HL-60/S4 treated with retinoic acid at 250 ng/mL for 4 days and 3 days (cell line): ENCODE data around the gene DPP10.
"Not testable (repeated sequence)": the region's sequence is repeated elsewhere in the genome, so short reads cannot be mapped to it uniquely, and the experiment has no call there.

Source experiments
- in situ Hi-C: fragments of 300-500 bp; cut with MboI; formaldehyde crosslinking; loops from 2 replicates; pipeline ENCODE4 v1.7.0; 2022; ENCODE audit warnings: low sequenced_read_pairs

The DPP10 gene

DNA sequence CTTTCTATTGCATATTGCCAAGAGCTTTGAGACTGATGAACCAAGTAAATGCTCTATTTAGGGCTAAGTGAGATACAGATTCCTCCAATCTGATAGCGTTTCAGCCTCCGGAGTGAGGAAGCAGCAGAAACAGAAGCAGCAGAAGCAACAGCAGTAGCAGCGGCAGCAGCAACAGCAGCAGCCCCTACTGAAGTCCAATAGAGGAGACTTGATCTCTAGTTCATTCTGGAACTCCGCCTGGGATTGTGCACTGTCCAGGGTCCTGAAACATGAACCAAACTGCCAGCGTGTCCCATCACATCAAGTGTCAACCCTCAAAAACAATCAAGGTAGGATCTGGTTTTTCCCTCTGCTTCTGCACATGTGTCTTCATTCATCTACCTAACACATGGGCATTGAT, at the start of gene DPP10:
DPP10 (plus strand) TSS at position 132 of the 400 bp plus-strand sequence.
- in situ Hi-C loops = no loop called here

DNA sequence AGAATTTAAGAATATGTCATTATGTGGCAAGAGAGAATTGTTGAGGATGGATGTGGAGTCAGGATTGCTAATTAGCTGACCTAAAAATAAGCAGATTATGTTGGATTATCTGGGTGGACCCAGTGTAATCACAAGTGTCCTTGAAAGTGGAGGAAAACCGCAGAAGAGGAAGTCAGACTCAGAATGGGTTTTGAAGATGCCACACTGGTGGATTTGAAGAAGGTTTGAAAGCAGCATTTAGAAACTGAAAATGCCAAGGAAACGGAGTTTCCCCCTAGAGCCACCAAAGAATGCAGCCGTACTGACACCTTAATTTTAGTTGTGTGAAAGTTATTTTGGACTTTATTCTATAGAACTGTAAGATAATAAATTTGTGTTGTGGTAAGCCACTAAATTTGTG, 41.6 kb upstream of the DPP10 start:
- in situ Hi-C loops = no loop called here

DNA sequence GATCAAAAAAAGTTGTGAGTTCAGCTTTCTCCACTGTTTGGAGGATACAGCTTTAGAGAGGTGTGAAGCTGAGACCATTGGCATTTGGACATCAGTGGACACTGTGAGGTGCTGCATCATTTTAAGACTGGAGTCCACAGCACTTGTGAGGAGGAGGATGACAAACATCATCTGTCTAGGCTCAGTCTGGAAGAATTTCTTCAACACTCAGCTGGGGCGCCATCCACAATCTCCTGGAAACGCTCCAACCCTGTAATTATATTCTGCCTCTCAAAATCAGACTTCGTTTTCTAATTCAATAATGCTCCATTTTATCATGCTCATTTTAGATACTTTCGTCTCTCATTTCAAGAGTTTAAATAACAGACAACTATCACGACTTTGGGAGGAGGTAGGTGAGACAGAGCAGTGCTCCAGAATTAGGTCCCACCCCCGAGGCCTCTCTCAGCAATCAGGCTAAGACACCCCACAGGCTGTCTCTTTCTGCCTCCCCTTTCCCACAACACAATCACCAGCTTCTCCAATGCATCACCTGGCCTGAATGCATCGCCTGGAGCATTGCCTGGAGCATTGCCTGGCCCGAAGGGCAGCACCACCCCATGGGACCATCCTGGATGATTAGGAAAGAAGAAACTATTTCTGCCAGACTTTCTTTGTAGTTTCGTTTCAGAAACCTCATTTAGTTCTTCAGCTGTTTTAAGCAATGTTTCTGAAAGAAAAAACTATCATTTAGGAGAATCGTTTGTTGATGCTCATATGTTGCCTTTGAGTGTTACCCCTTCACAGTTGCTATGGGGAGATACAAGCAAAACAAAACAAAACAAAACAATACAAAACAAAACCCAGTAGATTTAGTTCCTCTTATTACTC, 37.0 kb upstream of the DPP10 start:
- in situ Hi-C loops = no loop called here

DNA sequence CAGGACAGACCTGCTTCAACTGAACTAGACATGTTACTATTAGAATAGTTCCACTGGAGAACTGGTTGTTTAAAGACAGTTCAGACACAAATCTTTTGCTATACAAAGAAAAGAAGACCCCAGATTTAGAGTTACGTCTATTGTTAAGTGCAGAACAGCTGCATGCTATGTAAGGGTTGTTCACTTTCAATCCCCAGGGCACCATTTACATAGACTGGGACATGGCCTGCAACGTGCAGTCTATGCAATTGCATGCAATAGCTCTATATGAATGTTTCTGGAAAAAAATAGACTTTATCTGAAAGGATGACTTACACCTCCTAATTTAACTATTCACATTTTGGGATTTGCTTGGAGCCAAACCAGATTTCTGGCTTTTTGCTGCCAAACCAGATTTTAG, 36.1 kb upstream of the DPP10 start:
- in situ Hi-C loops = no loop called here

DNA sequence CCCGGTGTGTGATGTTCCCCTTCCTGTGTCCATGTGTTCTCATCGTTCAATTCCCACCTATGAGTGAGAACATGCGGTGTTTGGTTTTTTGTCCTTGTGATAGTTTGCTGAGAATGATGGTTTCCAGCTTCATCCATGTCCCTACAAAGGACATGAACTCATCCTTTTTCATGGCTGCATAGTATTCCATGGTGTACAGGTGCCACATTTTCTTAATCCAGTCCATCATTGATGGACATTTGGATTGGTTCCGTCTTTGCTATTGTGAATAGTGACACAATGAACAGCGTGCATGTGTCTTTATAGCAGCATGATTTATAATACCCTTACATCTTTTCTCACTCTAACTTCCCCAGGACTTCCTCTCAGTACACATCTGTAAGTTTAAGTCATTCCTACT, 35.1 kb upstream of the DPP10 start:
- in situ Hi-C loops = not testable (repeated sequence)

DNA sequence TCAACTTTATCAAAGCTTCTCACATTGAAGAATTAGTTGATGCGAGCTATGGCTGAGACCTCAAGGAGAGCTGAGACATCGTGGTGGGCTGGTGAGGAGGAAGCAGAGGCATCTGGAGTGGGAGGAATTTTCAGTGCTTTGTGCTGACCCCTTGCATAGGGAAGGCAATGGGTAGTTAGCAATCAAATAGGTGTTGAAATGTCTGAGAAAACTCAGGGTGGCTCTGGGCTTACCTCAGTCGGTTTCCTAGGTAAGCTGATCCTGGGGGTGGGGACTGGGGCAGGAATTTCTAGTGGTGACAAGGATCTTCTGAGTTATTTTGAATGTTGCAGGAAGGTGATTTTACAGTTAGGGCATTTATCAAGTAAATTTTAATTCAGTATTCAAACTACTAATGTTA, 20.7 kb upstream of the DPP10 start:
- in situ Hi-C loops = no loop called here

DNA sequence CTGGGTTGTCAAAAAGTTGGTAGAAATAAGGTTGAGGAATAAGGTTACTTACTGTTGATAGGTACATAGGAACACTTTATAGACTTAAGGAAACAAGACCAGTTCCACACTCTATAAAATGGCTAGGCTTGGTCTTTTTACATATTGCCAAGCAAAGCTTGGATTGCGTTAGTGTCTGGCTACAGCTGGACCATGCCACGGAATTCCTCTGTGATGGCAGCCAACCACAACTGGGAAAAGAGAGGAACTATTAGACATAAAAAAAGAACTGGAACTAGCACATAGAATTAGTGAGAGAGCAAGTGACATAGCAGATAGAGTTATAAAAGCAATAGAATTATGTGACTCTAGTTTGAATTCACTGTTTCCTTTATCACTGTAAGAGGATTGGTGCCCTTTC, 17.7 kb upstream of the DPP10 start:
- in situ Hi-C loops = no loop called here

DNA sequence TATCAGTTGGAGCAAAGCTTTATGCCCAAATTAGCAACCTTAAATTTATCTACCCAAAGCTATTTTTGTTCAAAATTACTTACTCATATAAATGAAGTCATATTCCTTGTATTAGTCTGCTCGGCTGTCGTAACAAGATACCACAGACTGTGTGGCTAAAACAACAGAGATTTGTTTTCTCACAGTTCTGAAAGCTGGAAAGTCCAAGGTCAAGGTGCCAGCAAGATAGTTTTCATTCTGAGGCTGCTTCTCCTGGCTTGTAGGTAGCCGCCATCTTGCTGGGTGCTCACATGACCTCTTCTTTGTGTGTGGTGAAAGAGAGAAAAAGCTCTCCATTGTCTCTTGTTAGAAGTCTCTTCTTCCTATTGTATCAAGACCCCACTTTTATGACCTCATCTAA, 15.7 kb upstream of the DPP10 start:
- in situ Hi-C loops = no loop called here

DNA sequence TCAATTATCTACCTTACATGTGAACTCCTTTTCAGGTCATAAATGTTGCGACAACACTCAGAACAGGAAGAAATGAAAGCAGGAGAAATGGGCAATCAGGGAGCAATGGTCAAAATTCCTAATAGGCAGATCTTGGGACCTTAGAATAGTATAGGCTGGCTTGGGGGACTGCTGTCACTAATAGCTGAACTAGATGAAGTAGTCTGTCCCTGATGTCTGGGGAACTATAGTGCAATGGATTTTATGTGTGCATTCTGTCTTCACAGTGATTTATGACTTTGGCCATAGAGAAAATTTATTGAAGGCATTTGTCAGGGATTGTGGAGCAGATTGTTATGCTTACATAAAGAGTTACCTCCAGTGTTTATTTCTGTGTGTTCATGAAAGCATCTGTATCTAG, 6.1 kb upstream of the DPP10 start:
- in situ Hi-C loops = no loop called here

DNA sequence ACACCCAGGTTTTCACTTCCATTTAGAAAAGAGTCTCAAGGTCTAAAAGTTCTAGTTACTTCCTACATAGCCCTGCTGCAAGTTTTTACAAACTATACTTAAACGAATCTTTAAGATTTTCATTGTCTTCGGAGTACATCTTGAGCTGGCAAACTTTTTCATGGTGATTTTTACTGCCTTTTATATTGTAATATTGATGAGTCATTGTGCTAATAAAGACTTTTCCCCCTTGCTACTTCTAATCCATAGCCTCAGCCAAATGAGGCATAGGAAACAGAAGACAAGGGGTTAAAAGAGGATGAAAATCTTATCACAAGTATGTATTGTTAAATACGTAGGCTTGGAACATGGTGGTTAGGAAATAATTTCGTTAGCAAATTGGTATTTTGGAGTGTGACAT, 4.1 kb downstream of the DPP10 start:
- in situ Hi-C loops = no loop called here

DNA sequence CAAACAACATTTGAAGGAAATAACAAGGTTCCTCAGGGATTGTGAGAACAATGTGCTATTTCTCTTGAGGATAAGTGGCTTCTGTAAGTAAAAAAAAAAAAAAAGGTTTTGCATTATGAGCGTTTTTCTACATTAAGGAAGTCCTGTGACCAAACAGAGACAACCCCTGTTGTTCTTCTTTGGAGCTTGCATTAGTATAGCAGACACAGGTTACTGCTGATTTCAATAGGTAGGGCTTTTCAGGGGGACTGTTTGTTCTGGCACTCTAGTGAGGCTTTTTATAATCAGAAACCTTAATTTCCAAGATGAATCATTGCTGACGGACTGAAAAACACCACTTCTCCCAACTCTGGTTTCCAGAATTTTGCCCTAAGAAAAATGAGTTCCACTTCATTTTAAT, 8.2 kb downstream of the DPP10 start:
- in situ Hi-C loops = no loop called here

DNA sequence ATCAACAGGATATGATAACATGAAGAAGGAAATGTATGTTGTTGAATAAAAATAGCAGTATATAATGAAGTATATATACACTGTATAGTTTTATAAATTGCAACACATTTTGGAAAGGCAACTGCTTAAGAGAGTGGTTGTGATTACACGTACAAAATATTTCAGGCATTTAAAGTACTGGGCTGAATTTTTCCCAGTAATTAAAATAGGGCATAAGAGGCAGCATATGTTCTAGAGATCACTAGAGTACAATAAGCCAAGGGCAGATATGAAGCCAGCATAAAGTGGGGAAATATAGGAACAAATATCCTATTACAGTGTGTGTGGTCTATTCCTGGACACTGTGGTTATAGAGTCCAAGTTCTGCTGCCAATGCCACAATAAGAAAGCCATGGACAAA, 14.1 kb downstream of the DPP10 start:
- in situ Hi-C loops = no loop called here

DNA sequence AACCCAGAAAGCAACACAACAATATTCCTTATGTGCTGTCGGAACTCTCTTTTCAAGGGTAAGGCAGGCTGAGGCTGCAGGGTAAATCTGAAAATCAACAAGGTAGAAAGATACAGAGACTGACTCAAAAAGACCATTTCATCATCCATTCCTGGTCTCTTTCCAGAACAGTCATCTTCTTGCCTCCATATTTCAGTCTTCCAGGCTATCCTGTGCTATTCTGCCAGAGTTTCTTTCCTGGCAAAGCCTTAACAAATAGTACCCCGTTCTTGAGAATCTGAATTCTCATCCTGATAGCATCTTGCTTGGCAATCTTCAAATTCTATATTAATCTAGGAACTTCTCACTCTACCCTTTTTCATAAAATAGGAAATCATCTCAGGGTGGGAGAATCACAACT, 15.5 kb downstream of the DPP10 start:
- in situ Hi-C loops = no loop called here

DNA sequence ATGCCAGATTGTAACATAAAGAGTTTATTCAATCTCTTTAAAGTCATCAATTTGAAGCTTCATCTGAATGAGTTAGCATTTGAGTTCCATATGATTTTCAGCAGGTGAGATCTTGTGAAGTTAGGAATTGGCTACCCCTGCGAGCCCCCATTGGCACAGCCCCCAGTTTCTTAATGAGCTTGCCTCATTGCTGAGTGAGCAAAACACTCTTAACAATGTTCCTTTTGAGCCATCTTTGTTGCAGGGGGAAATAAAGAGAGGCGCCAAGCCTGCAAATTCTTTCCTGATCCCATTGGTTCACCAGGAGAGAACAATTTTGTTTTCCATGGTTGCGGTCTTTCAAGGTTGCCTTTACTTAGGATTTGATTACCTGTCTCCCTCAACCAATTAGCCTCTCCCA, 18.7 kb downstream of the DPP10 start:
- in situ Hi-C loops = no loop called here

DNA sequence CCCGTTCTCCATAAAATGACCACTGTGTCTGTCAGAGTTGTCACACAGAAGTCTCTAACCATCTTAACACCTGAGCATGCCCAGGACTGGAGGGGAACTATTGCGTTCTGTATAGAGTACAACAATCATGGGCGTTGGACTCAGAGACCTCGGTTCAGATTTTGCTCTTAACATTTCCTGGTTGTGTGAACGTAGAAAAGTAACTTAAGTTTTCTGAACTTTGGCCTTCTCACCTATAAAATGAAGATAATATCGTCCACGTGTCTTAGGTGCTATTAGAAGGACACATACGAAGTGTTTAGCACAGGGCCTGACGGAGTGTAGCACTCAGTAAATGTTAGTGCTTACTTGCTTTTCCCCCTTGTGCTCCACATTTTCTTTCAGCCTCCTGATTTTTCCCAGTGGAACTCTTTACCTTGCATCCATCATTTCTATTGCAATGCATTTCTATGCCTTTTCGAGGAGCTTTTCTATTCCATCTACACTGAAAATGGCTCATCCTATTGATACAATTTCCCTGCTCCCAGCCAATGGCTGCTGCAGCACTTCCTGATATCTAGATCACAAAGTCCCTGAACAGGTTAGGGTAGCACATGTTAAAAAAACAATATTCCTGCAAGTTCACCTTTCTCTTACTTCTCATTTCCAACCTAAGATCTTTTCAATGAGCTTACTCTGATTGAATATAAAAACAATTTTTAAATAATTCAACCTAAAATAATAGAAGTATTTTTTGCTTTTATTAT, 22.7 kb downstream of the DPP10 start:
- in situ Hi-C loops = no loop called here

DNA sequence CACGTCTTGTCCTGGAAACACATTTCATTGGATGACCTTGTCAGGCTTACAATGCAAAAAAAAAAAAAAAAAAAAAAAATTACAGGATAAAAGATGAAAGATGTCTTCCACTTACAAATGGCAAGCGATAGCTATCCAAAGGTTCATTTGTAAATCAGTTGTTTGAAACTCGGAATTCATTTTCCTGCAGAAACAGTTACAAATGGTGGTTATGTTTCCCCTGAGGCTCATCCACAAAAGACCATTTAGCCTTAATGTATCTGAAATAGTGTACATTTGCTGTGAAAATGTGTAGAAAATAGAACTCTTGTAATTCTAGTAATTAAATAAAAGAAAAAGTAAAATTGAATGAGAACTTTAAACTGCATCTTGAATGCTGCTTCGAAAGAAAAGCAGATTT, 25.9 kb downstream of the DPP10 start:
- in situ Hi-C loops = no loop called here

DNA sequence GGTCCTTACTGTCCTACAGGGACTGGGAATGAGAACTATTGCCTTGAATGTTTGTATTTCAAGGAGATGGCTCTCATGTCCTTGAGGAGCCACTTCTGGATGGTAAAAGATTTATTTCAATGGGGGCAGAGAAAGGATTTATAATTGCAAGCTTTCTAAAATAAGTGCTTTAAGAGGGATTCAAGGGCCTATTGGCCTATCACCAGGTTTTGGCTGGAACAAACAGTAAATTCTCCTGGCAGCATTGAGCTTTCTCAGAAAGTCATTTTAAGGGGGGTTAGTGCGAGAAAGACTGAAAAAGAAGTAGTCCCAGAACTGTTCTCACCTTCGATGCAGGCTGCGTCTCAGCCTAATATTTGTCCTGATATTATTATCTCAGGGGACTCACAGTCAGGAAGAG, 29.8 kb downstream of the DPP10 start:
- in situ Hi-C loops = no loop called here

DNA sequence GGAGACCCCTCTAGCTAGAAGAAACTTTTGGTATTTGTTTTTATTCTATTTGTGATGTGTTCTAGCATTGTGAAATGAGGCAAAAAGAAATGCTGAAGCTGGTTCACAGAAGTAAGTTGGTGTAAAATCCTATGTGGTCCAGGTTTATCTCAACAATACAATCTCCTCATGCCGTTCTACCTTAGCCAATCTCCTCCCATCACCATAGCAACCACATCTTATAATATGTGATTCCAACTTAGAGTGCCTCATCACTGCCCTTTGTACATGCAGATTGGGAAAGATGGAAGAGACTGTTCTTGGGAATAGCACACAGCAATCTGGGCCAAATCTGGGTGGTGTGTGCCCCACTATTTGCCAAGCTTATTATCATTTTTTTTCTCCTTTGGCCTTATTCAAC, 30.3 kb downstream of the DPP10 start:
- in situ Hi-C loops = no loop called here

DNA sequence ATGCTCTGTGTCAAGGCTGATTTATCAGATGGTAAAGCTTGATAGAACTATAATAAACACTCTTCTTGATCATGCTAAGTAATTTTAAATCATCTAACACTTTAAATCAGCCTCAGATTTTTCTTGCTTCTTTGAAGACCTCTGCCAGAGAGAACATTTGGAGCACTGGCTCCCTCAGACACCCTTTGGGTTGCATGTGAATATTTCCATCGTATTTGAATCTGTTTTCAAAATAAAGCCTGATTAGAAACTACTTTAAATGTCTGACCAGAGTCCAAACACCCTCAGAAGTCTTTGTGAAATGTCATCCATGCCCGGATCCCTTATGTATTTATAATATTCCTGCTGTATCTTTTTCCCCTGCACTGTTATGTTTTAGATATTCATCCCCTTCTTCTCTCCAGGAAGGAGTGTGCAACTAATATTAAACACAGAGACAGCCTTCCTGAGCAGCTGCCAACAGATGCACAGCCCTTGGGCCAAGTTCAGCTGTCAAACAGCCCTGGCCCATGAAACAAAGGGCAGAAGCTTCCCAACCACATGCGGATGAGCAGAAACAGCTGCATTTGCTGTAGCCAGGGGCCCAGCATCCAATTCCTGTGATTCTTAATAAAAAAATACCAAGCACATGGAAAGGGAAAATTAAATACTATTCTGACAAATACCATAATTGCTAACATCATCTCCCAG, 46.5 kb downstream of the DPP10 start:
- in situ Hi-C loops = no loop called here

DNA sequence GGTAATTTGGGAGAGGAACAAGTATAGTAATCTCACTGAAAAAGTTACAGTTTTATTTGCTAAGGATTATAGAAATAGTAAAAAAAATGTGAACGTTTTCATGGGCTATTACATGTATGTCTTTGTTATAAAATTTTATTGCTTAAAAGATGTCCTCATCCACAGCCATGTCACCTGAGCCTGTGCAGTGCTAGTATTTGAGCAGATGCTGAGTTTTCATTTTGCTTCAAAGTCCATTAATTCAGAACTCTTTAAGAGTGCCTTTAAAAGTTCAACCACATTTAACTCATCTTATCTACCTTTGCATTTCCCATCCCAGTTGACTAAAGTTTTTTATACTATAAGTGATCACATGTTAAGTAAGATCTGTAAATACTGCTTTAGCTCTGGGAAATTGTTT, 52.6 kb downstream of the DPP10 start:
- in situ Hi-C loops = no loop called here

DNA sequence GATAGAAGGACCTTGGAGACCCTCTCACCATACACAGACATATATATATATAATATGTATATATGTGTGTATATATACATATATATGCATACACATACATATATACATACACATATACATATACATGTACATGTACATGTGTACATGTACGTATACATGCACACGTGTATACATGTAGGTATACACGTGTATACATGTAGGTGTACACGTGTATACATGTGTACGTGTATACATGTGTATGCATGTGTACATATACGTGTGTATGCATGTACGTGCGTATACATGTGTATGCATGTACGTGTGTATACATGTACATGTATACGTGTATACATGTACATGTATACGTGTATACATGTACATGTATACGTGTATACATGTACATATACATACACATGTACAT, 54.5 kb downstream of the DPP10 start:
- in situ Hi-C loops = no loop called here

DNA sequence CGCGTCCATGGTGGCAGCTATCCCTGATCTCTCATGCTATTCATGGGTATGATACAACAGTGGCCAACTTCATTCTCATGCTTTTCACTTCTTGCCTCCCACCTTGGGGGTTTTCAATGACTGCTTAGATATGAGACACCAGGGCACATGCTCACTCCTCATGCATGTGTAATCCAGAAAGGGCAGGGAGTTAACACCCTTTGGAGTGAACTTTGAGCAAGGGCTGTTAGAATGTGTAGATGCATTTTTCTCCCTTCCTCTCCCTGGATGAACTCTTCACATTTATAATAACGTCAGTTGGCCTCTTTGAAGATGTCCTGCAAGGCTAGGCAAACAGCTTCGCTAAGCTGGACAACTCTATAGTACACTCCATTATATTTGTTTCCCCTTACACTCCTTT, 56.7 kb downstream of the DPP10 start:
- in situ Hi-C loops = no loop called here
